Right renal pelvis (tissue), 4 donors: Measurements from ENCODE around the gene GRID1. TPM values are rescaled to one million over a fixed set of nuclear protein-coding genes. Genes with fewer than 3 reads are reported as not detected.

Experiments used
- DNase-seq, 4 donors: peaks; one replicate each; pipeline ENCODE4 v3.0.0-alpha.2; 2013; ENCODE audit warnings: low read depth in 4 of 4, low spot score in 3 of 4, missing footprints in 1 of 4
- polyA plus RNA-seq, 4 donors: library from polyadenylated mRNA; unstranded; fragments of 120-200 nt; gene quantifications; one replicate each; pipeline ENCODE4 v1.2.1, GENCODE V29; 2013; ENCODE audit not compliant: insufficient read length in 4 of 4

Gene GRID1
- polyA plus RNA-seq, 4 donors = 1.5 to 2.3 (median 2.1) TPM

GRCh38 chr10:86160890-86161585 lies 205.6 kb downstream of the GRID1 start:
- DNase-seq = no peak

GRCh38 chr10:86159797-86160196 lies 206.8 kb downstream of the GRID1 start:
- no peak for DNase-seq

GRCh38 chr10:86155054-86155921 lies 211.3 kb downstream of the GRID1 start:
- no peak for DNase-seq

- no peak for DNase-seq
These were observed 212.8 kb downstream of the GRID1 start for GRCh38 chr10:86153751-86154150.

- DNase-seq = no peak
These were observed 213.7 kb downstream of the GRID1 start for GRCh38 chr10:86152911-86153310.

GRCh38 chr10:86152354-86152753 lies 214.2 kb downstream of the GRID1 start:
- no peak for DNase-seq

GRCh38 chr10:86151613-86152012 lies 215.0 kb downstream of the GRID1 start:
- no peak for DNase-seq

GRCh38 chr10:86149257-86149656 lies 217.3 kb downstream of the GRID1 start:
- DNase-seq = no peak

GRCh38 chr10:86148117-86148516 lies 218.5 kb downstream of the GRID1 start:
- no peak for DNase-seq

- no peak for DNase-seq
These were observed 222.3 kb downstream of the GRID1 start for GRCh38 chr10:86144301-86144700.

- DNase-seq = no peak
These were observed 224.7 kb downstream of the GRID1 start for GRCh38 chr10:86141896-86142295.

- no peak for DNase-seq
These were observed 227.4 kb downstream of the GRID1 start for GRCh38 chr10:86139066-86139657.

- no peak for DNase-seq
These were observed 228.0 kb downstream of the GRID1 start for GRCh38 chr10:86138551-86139065.

GRCh38 chr10:86137561-86137960 lies 229.0 kb downstream of the GRID1 start:
- no peak for DNase-seq

- DNase-seq = no peak
These were observed 229.7 kb downstream of the GRID1 start for GRCh38 chr10:86136934-86137333.

- no peak for DNase-seq
These were observed 231.4 kb downstream of the GRID1 start for GRCh38 chr10:86135191-86135590.

- DNase-seq = no peak
These were observed 235.7 kb downstream of the GRID1 start for GRCh38 chr10:86130737-86131475.

- DNase-seq = no peak
These were observed 236.6 kb downstream of the GRID1 start for GRCh38 chr10:86130041-86130440.

GRCh38 chr10:86128360-86128759 lies 238.2 kb downstream of the GRID1 start:
- no peak for DNase-seq

GRCh38 chr10:86127274-86127819 lies 239.2 kb downstream of the GRID1 start:
- no peak for DNase-seq
